ENCODE measurements around the gene CNKSR2.
"Not testable (repeated sequence)": the region's sequence is repeated elsewhere in the genome, so short reads cannot be mapped to it uniquely, and the experiment has no call there.

The CNKSR2 gene

GRCh38 chrX:21440911-21441310 is 66.7 kb downstream of the CNKSR2 start:
- no peak for DNase-seq (ENCODE audit: low read depth)
- H3K4me3 ChIP-seq (ENCODE audit: low read length), result no peak overlapping the region

GRCh38 chrX:21457718-21458117 is 83.5 kb downstream of the CNKSR2 start:
- DNase-seq (ENCODE audit: low read depth), result no peak
- H3K27me3 ChIP-seq (replicated peaks; ENCODE audit: control insufficient read depth, insufficient read depth, low read length), result no peaks in the 10 kb centered on the region

More at GRCh38 chrX:21440911-21441310, 66.7 kb downstream of the CNKSR2 start:
- Histone ChIP-seq H3K4me1 (ENCODE audit: control insufficient read depth, insufficient read depth, low read length) (no peaks in the 10 kb centered on the region), H3K9me3 (ENCODE audit: control insufficient read depth, low read length) (no peaks in the 10 kb centered on the region), H3K27me3 (replicated peaks; ENCODE audit: control insufficient read depth, insufficient read depth, low read length) (no peaks in the 10 kb centered on the region), H3K36me3 (ENCODE audit: control insufficient read depth, insufficient read depth, low read length, severe bottlenecking) (no peaks in the 10 kb centered on the region), H3K9ac (ENCODE audit: low read length) (no peak overlapping the region)

GRCh38 chrX:21469071-21469470 is 94.9 kb downstream of the CNKSR2 start:
- Histone ChIP-seq H3K4me1 (ENCODE audit: control insufficient read depth, insufficient read depth, low read length) (no peaks in the 10 kb centered on the region), H3K9me3 (ENCODE audit: control insufficient read depth, low read length) (no peaks in the 10 kb centered on the region), H3K27me3 (replicated peaks; ENCODE audit: control insufficient read depth, insufficient read depth, low read length) (no peaks in the 10 kb centered on the region), H3K4me3 (ENCODE audit: low read length) (no peak overlapping the region), H3K36me3 (ENCODE audit: control insufficient read depth, insufficient read depth, low read length, severe bottlenecking) (no peaks in the 10 kb centered on the region), H3K9ac (ENCODE audit: low read length) (no peak overlapping the region)
- DNase-seq (ENCODE audit: low read depth), result no peak

More at GRCh38 chrX:21457718-21458117, 83.5 kb downstream of the CNKSR2 start:
- H3K4me3 ChIP-seq (ENCODE audit: low read length), result no peak overlapping the region
- no peaks in the 10 kb centered on the region for H3K36me3 ChIP-seq (ENCODE audit: control insufficient read depth, insufficient read depth, low read length, severe bottlenecking)
- H3K9ac ChIP-seq (ENCODE audit: low read length), result no peak overlapping the region
- H3K9me3 ChIP-seq (ENCODE audit: control insufficient read depth, low read length), result no peaks in the 10 kb centered on the region
- no peaks in the 10 kb centered on the region for H3K4me1 ChIP-seq (ENCODE audit: control insufficient read depth, insufficient read depth, low read length)

GRCh38 chrX:21476909-21477308 is 102.7 kb downstream of the CNKSR2 start:
- H3K4me3 ChIP-seq (ENCODE audit: low read length), result no peak overlapping the region
- DNase-seq (ENCODE audit: low read depth), result no peak
- H3K36me3 ChIP-seq (ENCODE audit: control insufficient read depth, insufficient read depth, low read length, severe bottlenecking), result no peaks in the 10 kb centered on the region
- no peaks in the 10 kb centered on the region for H3K27me3 ChIP-seq (replicated peaks; ENCODE audit: control insufficient read depth, insufficient read depth, low read length)
- no peaks in the 10 kb centered on the region for H3K4me1 ChIP-seq (ENCODE audit: control insufficient read depth, insufficient read depth, low read length)
- H3K9me3 ChIP-seq (ENCODE audit: control insufficient read depth, low read length), result no peaks in the 10 kb centered on the region
- H3K9ac ChIP-seq (ENCODE audit: low read length), result no peak overlapping the region

- no peaks in the 10 kb centered on the region for H3K4me1 ChIP-seq (ENCODE audit: control insufficient read depth, insufficient read depth, low read length)
- H3K9ac ChIP-seq (ENCODE audit: low read length), result no peak overlapping the region
- no peaks in the 10 kb centered on the region for H3K9me3 ChIP-seq (ENCODE audit: control insufficient read depth, low read length)
- DNase-seq (ENCODE audit: low read depth), result peak; percentile 66
- no peaks in the 10 kb centered on the region for H3K36me3 ChIP-seq (ENCODE audit: control insufficient read depth, insufficient read depth, low read length, severe bottlenecking)
- no peak overlapping the region for H3K4me3 ChIP-seq (ENCODE audit: low read length)
- H3K27me3 ChIP-seq (replicated peaks; ENCODE audit: control insufficient read depth, insufficient read depth, low read length), result no peaks in the 10 kb centered on the region
Measured at GRCh38 chrX:21479695-21480270, 105.6 kb downstream of the CNKSR2 start.

- Histone ChIP-seq H3K36me3 (ENCODE audit: control insufficient read depth, insufficient read depth, low read length, severe bottlenecking) (no peaks in the 10 kb centered on the region), H3K9me3 (ENCODE audit: control insufficient read depth, low read length) (no peaks in the 10 kb centered on the region), H3K4me3 (ENCODE audit: low read length) (no peak overlapping the region), H3K4me1 (ENCODE audit: control insufficient read depth, insufficient read depth, low read length) (no peaks in the 10 kb centered on the region), H3K27me3 (replicated peaks; ENCODE audit: control insufficient read depth, insufficient read depth, low read length) (no peaks in the 10 kb centered on the region), H3K9ac (ENCODE audit: low read length) (no peak overlapping the region)
- DNase-seq (ENCODE audit: low read depth), result no peak
Measured at GRCh38 chrX:21481761-21482160, 107.5 kb downstream of the CNKSR2 start.

- H3K9me3 ChIP-seq (ENCODE audit: control insufficient read depth, low read length); H3K9ac ChIP-seq (ENCODE audit: low read length); H3K27me3 ChIP-seq (replicated peaks; ENCODE audit: control insufficient read depth, insufficient read depth, low read length); H3K36me3 ChIP-seq (ENCODE audit: control insufficient read depth, insufficient read depth, low read length, severe bottlenecking); H3K4me1 ChIP-seq (ENCODE audit: control insufficient read depth, insufficient read depth, low read length); DNase-seq (ENCODE audit: low read depth); H3K4me3 ChIP-seq (ENCODE audit: low read length): not testable (repeated sequence)
Measured at GRCh38 chrX:21484051-21484450, 109.8 kb downstream of the CNKSR2 start.

GRCh38 chrX:21487832-21488231 is 113.6 kb downstream of the CNKSR2 start:
- Histone ChIP-seq H3K4me3 (ENCODE audit: low read length) (no peak overlapping the region), H3K36me3 (ENCODE audit: control insufficient read depth, insufficient read depth, low read length, severe bottlenecking) (no peaks in the 10 kb centered on the region), H3K9me3 (ENCODE audit: control insufficient read depth, low read length) (no peaks in the 10 kb centered on the region), H3K4me1 (ENCODE audit: control insufficient read depth, insufficient read depth, low read length) (no peaks in the 10 kb centered on the region), H3K27me3 (replicated peaks; ENCODE audit: control insufficient read depth, insufficient read depth, low read length) (no peaks in the 10 kb centered on the region), H3K9ac (ENCODE audit: low read length) (no peak overlapping the region)
- DNase-seq (ENCODE audit: low read depth), result no peak

GRCh38 chrX:21490341-21490740 is 116.1 kb downstream of the CNKSR2 start:
- H3K4me3 ChIP-seq (ENCODE audit: low read length), result no peak overlapping the region
- H3K9ac ChIP-seq (ENCODE audit: low read length), result no peak overlapping the region
- no peak for DNase-seq (ENCODE audit: low read depth)
- H3K36me3 ChIP-seq (ENCODE audit: control insufficient read depth, insufficient read depth, low read length, severe bottlenecking), result no peaks in the 10 kb centered on the region
- no peaks in the 10 kb centered on the region for H3K9me3 ChIP-seq (ENCODE audit: control insufficient read depth, low read length)
- H3K27me3 ChIP-seq (replicated peaks; ENCODE audit: control insufficient read depth, insufficient read depth, low read length), result no peaks in the 10 kb centered on the region
- H3K4me1 ChIP-seq (ENCODE audit: control insufficient read depth, insufficient read depth, low read length), result no peaks in the 10 kb centered on the region

- Histone ChIP-seq H3K27me3 (replicated peaks; ENCODE audit: control insufficient read depth, insufficient read depth, low read length) (no peaks in the 10 kb centered on the region), H3K4me3 (ENCODE audit: low read length) (no peak overlapping the region), H3K9me3 (ENCODE audit: control insufficient read depth, low read length) (no peaks in the 10 kb centered on the region), H3K36me3 (ENCODE audit: control insufficient read depth, insufficient read depth, low read length, severe bottlenecking) (no peaks in the 10 kb centered on the region), H3K4me1 (ENCODE audit: control insufficient read depth, insufficient read depth, low read length) (no peaks in the 10 kb centered on the region), H3K9ac (ENCODE audit: low read length) (no peak overlapping the region)
- no peak for DNase-seq (ENCODE audit: low read depth)
Measured at GRCh38 chrX:21493226-21493830, 119.1 kb downstream of the CNKSR2 start.

- DNase-seq (ENCODE audit: low read depth), result no peak
Measured at GRCh38 chrX:21503593-21503992, 129.4 kb downstream of the CNKSR2 start.

GRCh38 chrX:21509912-21510311 is 135.7 kb downstream of the CNKSR2 start:
- Histone ChIP-seq H3K9ac (ENCODE audit: low read length) (no peak overlapping the region), H3K36me3 (ENCODE audit: control insufficient read depth, insufficient read depth, low read length, severe bottlenecking) (no peaks in the 10 kb centered on the region), H3K4me1 (ENCODE audit: control insufficient read depth, insufficient read depth, low read length) (no peaks in the 10 kb centered on the region), H3K4me3 (ENCODE audit: low read length) (no peak overlapping the region), H3K9me3 (ENCODE audit: control insufficient read depth, low read length) (no peaks in the 10 kb centered on the region), H3K27me3 (replicated peaks; ENCODE audit: control insufficient read depth, insufficient read depth, low read length) (no peaks in the 10 kb centered on the region)
- DNase-seq (ENCODE audit: low read depth), result no peak

More at GRCh38 chrX:21503593-21503992, 129.4 kb downstream of the CNKSR2 start:
- no peaks in the 10 kb centered on the region for H3K27me3 ChIP-seq (replicated peaks; ENCODE audit: control insufficient read depth, insufficient read depth, low read length)
- H3K36me3 ChIP-seq (ENCODE audit: control insufficient read depth, insufficient read depth, low read length, severe bottlenecking), result no peaks in the 10 kb centered on the region
- no peak overlapping the region for H3K9ac ChIP-seq (ENCODE audit: low read length)
- H3K4me3 ChIP-seq (ENCODE audit: low read length), result no peak overlapping the region
- no peaks in the 10 kb centered on the region for H3K9me3 ChIP-seq (ENCODE audit: control insufficient read depth, low read length)
- H3K4me1 ChIP-seq (ENCODE audit: control insufficient read depth, insufficient read depth, low read length), result no peaks in the 10 kb centered on the region
